IMR-90 (cell line): ENCODE data around the gene TEDC2. TPM values are rescaled to one million over a fixed set of nuclear protein-coding genes. Genes with fewer than 3 reads are reported as not detected.

ENCODE experiments used
- ATAC-seq: fragments of 200-7000 bp; cut with Tn5 transposase; 2 replicates; pipeline ENCODE4 v1.9.1; 2020; ENCODE audit warnings: low read depth, mild to moderate bottlenecking, moderate library complexity
- BruUV-seq: library from RNA; stranded (reverse); fragments of 400-500 nt; replicated peaks from 2 replicates; lab custom pipeline; 2021; lab: Mats Ljungman, UMichigan
- CTCF ChIA-PET: fragments of 300-600 bp; formaldehyde crosslinking; extraction: SDS; loops from one replicate; lab custom pipeline; 2021; ENCODE audit warnings: antibody characterized with exemption; lab: Yijun Ruan, JAX
- POLR2A ChIA-PET: fragments of 300-600 bp; sonication (Branson Sonifier 250); formaldehyde crosslinking; loops from one replicate; lab custom pipeline; 2022; ENCODE audit warnings: antibody characterized with exemption; ENCODE audit not compliant: unreplicated experiment; lab: Charles Lee
- DNase-seq: peaks from one replicate; pipeline ENCODE4 v3.0.0; 2013
- H2AFZ ChIP-seq: replicated peaks from 2 replicates; pipeline ENCODE3; 2013; ENCODE audit warnings: low read length, mild to moderate bottlenecking; ENCODE audit not compliant: poor library complexity
- H2AK5ac ChIP-seq: 2 replicates; pipeline ENCODE4 v1.6.1; 2013; ENCODE audit warnings: low read depth, low read length, inconsistent platforms
- H2AK9ac ChIP-seq: replicated peaks from 2 replicates; pipeline ENCODE3; 2013; ENCODE audit warnings: mild to moderate bottlenecking, low read depth, low read length, moderate library complexity; ENCODE audit not compliant: poor library complexity
- H2BK120ac ChIP-seq: 2 replicates; pipeline ENCODE4 v1.6.1; 2013; ENCODE audit warnings: low read depth, low read length, inconsistent platforms
- H2BK15ac ChIP-seq: 3 replicates; pipeline ENCODE4 v1.6.1; 2013; ENCODE audit warnings: low read depth, low read length, inconsistent platforms
- H2BK20ac ChIP-seq: 2 replicates; pipeline ENCODE4 v1.6.1; 2013; ENCODE audit warnings: low read depth, mild to moderate bottlenecking, inconsistent platforms, low read length, moderate library complexity
- H2BK5ac ChIP-seq: 2 replicates; pipeline ENCODE4 v1.6.1; 2013; ENCODE audit warnings: mild to moderate bottlenecking, low read depth, low read length, inconsistent platforms; ENCODE audit not compliant: poor library complexity, severe bottlenecking
- H3K14ac ChIP-seq: replicated peaks from 2 replicates; pipeline ENCODE4 v1.6.1; 2013; ENCODE audit warnings: low read depth, low read length, inconsistent platforms
- H3K18ac ChIP-seq: 2 replicates; pipeline ENCODE4 v1.6.1; 2013; ENCODE audit warnings: low read depth, low read length, control low read depth
- H3K23ac ChIP-seq: 2 replicates; pipeline ENCODE4 v1.6.1; 2013; ENCODE audit warnings: low read depth, low read length, inconsistent platforms
- H3K27ac ChIP-seq: 2 replicates; pipeline ENCODE4 v1.5.1; 2013; ENCODE audit warnings: mild to moderate bottlenecking, control low read depth, low read length; ENCODE audit not compliant: insufficient read depth
- H3K27me3 ChIP-seq: 2 replicates; pipeline ENCODE4 v1.6.1; 2013; ENCODE audit warnings: low read length; ENCODE audit not compliant: control insufficient read depth, insufficient read depth
- H3K36me3 ChIP-seq: 2 replicates; pipeline ENCODE4 v1.6.1; 2013; ENCODE audit warnings: low read length, mixed read lengths; ENCODE audit not compliant: control insufficient read depth, insufficient read depth
- H3K4ac ChIP-seq: 2 replicates; pipeline ENCODE4 v1.6.1; 2013; ENCODE audit warnings: low read depth, low read length, inconsistent platforms
- H3K4me1 ChIP-seq: 2 replicates; pipeline ENCODE4 v1.6.1; 2013; ENCODE audit warnings: low read length, mixed read lengths; ENCODE audit not compliant: control insufficient read depth, insufficient read depth
- H3K4me2 ChIP-seq: 2 replicates; pipeline ENCODE4 v1.6.1; 2013; ENCODE audit warnings: low read depth, mild to moderate bottlenecking, control low read depth, low read length, moderate library complexity
- H3K4me3 ChIP-seq: 2 replicates; pipeline ENCODE4 v1.5.1; 2013; ENCODE audit warnings: low read depth, mild to moderate bottlenecking, control low read depth, low read length, moderate library complexity; ENCODE audit not compliant: insufficient read depth
- H3K56ac ChIP-seq: 2 replicates; pipeline ENCODE4 v1.6.1; 2013; ENCODE audit warnings: low read length, inconsistent platforms; ENCODE audit not compliant: insufficient read depth; ENCODE audit errors: extremely low read depth
- H3K79me1 ChIP-seq, 2 experiments: 2 replicates each; pipeline ENCODE4 v1.6.1; 2013; ENCODE audit warnings: low read length in 2 of 2, inconsistent platforms in 1 of 2, low read depth in 1 of 2
- H3K9ac ChIP-seq: 2 replicates; pipeline ENCODE4 v1.6.1; 2013; ENCODE audit warnings: low read depth, low read length, control low read depth
- H3K9me1 ChIP-seq: 2 replicates; pipeline ENCODE4 v1.6.1; 2013; ENCODE audit warnings: low read length, inconsistent platforms; ENCODE audit not compliant: insufficient read depth
- H3K9me3 ChIP-seq: 2 replicates; pipeline ENCODE4 v1.6.1; 2013; ENCODE audit warnings: low read length; ENCODE audit not compliant: control insufficient read depth, insufficient read depth
- H4K20me1 ChIP-seq: 2 replicates; pipeline ENCODE4 v1.6.1; 2013; ENCODE audit warnings: low read length, inconsistent platforms; ENCODE audit not compliant: insufficient read depth
- H4K5ac ChIP-seq: 2 replicates; pipeline ENCODE4 v1.6.1; 2013; ENCODE audit warnings: mild to moderate bottlenecking, low read depth, low read length, control low read depth
- H4K8ac ChIP-seq, 2 experiments: 2 replicates each; pipeline ENCODE4 v1.6.1; 2013; ENCODE audit warnings: low read depth in 2 of 2, low read length in 2 of 2, control low read depth in 1 of 2, inconsistent platforms in 1 of 2
- H4K91ac ChIP-seq: 2 replicates; pipeline ENCODE4 v1.6.1; 2013; ENCODE audit warnings: low read depth, low read length, inconsistent platforms; ENCODE audit not compliant: insufficient read depth
- BHLHE40 ChIP-seq: fragments of 150-350 bp; IDR thresholded peaks from 2 replicates; pipeline ENCODE4 v1.6.1; 2016; ENCODE audit warnings: mild to moderate bottlenecking, low read depth, low read length
- CEBPB ChIP-seq: IDR thresholded peaks from 2 replicates; pipeline ENCODE4 v1.6.1; 2012; ENCODE audit warnings: low read depth, low read length, improper control_type of control experiment
- CHD1 ChIP-seq: IDR thresholded peaks from 2 replicates; pipeline ENCODE4 v1.6.1; 2012; ENCODE audit warnings: low read depth, low read length, improper control_type of control experiment
- CTCF ChIP-seq: conservative IDR thresholded peaks from 2 replicates; pipeline ENCODE4 v1.5.1; 2012; ENCODE audit warnings: mild to moderate bottlenecking, low read depth, low read length, improper control_type of control experiment
- FOS ChIP-seq: fragments of 150-350 bp; IDR thresholded peaks from 2 replicates; pipeline ENCODE4 v1.6.1; 2016; ENCODE audit warnings: low read depth, low read length
- MAFK ChIP-seq: IDR thresholded peaks from 2 replicates; pipeline ENCODE4 v1.6.1; 2012; ENCODE audit warnings: low read depth, low read length, improper control_type of control experiment
- MAZ ChIP-seq: IDR thresholded peaks from 2 replicates; pipeline ENCODE4 v1.6.1; 2012; ENCODE audit warnings: low read depth, mild to moderate bottlenecking, low read length, improper control_type of control experiment, moderate library complexity, borderline replicate concordance
- MXI1 ChIP-seq: IDR thresholded peaks from 2 replicates; pipeline ENCODE4 v1.6.1; 2012; ENCODE audit warnings: low read depth, mild to moderate bottlenecking, low read length, moderate library complexity, borderline replicate concordance
- NFE2L2 ChIP-seq: fragments of 150-350 bp; IDR thresholded peaks from 2 replicates; pipeline ENCODE4 v1.6.1; 2016; ENCODE audit warnings: low read depth, mild to moderate bottlenecking, low read length
- POLR2A ChIP-seq: IDR thresholded peaks from 2 replicates; pipeline ENCODE4 v1.6.1; 2012; ENCODE audit warnings: mild to moderate bottlenecking, low read depth, low read length
- RAD21 ChIP-seq: IDR thresholded peaks from 2 replicates; pipeline ENCODE4 v1.6.1; 2012; ENCODE audit warnings: low read length, improper control_type of control experiment
- RFX5 ChIP-seq: IDR thresholded peaks from 2 replicates; pipeline ENCODE4 v1.8.0; 2012; ENCODE audit warnings: low read depth, mild to moderate bottlenecking, low read length, moderate library complexity
- SMC3 ChIP-seq: fragments of 150-350 bp; IDR thresholded peaks from 2 replicates; pipeline ENCODE4 v1.6.1; 2016; ENCODE audit warnings: low read depth, mild to moderate bottlenecking, antibody characterized with exemption, low read length, moderate library complexity
- dilution Hi-C: fragments of 300-500 bp; cut with HindIII; formaldehyde crosslinking; loops from one replicate; pipeline ENCODE4 v1.14.3; 2018; ENCODE audit warnings: low sequenced_read_pairs; ENCODE audit not compliant: unreplicated experiment
- in situ Hi-C: fragments of 300-500 bp; cut with MboI; formaldehyde crosslinking; loops from 3 replicates; pipeline ENCODE4 v1.14.3; 2019; ENCODE audit warnings: low sequenced_read_pairs, inconsistent platforms, mixed read lengths
- intact Hi-C: fragments of 100-400 bp; cut with micrococcal nuclease; formaldehyde crosslinking; loops from 2 replicates; pipeline ENCODE4 v1.10.0; 2022
- polyA plus RNA-seq, 3 experiments: library from polyadenylated mRNA; depleted of rRNA; stranded (reverse); fragments of >200 nt; gene quantifications; 2 replicates each; pipeline ENCODE4 v1.2.3, GENCODE V29; 2012; ENCODE audit warnings: low replicate concordance in 1 of 3
- total RNA-seq: library from RNA; depleted of rRNA; stranded (reverse); fragments of >200 nt; gene quantifications from 2 replicates; pipeline ENCODE4 v1.2.3, GENCODE V29; 2012
- TF ChIP-seq, protein P1 (sequence below): fragments of 150-350 bp; IDR thresholded peaks from 2 replicates; pipeline ENCODE4 v1.6.1; 2017; ENCODE audit warnings: mild to moderate bottlenecking, antibody characterized with exemption, low read length, low read depth
- TF ChIP-seq, protein P2 (sequence below): fragments of 150-350 bp; IDR thresholded peaks from 2 replicates; pipeline ENCODE4 v1.6.1; 2016; ENCODE audit warnings: low read depth, mild to moderate bottlenecking, low read length, moderate library complexity, borderline replicate concordance

Gene TEDC2
- total and polyA plus RNA-seq, 2 of the 4 experiments (the other 2 are of a cell fraction) = 3.6 to 7.3 TPM

DNA sequence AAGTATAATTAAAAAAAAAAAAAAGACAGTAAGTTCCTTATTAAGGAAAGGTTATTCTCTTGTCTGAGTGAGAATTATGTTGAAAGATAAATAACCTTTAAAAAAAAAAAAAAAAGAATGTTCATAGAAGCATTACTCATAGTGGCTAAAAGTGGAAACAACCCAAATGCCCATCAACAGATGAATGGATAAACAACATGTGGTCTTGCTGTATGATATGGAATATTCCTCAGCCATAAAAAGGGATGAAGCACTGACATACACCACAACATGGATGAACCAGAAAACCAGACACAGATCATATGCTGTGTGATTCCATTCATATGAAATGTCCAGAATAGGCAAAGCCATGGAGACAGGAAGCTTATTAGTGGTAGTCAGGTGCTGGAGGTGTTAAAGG lies 39.9 kb upstream of the TEDC2 start:
- Histone ChIP-seq H3K18ac (no peak overlapping the region), H3K36me3 (no peaks in the 10 kb centered on the region), H3K9me3 (no peaks in the 10 kb centered on the region), H3K14ac (no peak overlapping the region), H3K79me1 (no peaks in the 10 kb centered on the region), H3K9ac (no peak overlapping the region), H3K23ac (no peak overlapping the region), H3K27ac (no peak overlapping the region), H2BK5ac (no peak overlapping the region), H4K91ac (no peak overlapping the region), H3K4ac (no peak overlapping the region), H3K4me1 (peaks cover 4% of the 10 kb centered on the region), H3K9me1 (peaks cover 3% of the 10 kb centered on the region), H2BK20ac (no peak overlapping the region), H4K8ac (no peak overlapping the region), H4K20me1 (no peaks in the 10 kb centered on the region), H2AFZ (no peak overlapping the region), H3K4me2 (no peak overlapping the region), H2BK120ac (no peak overlapping the region), H4K5ac (no peak overlapping the region), H2AK5ac (no peak overlapping the region), H2BK15ac (no peak overlapping the region), H3K4me3 (no peak overlapping the region), H3K27me3 (no peaks in the 10 kb centered on the region; the same call in 1 of the 2 replicates), H3K56ac (no peak overlapping the region), H2AK9ac (no peak overlapping the region)
- ChIA-PET CTCF (no interaction called here), POLR2A (no interaction called here)
- intact Hi-C loops = no loop called here
- ATAC-seq (no peak), DNase-seq (peak; percentile 20)
- dilution Hi-C loops = no loop called here
- TF ChIP-seq POLR2A (no peak), MXI1 (no peak), CTCF (no peak), CHD1 (no peak), RAD21 (no peak), CEBPB (no peak), SMC3 (no peak), FOS (no peak), NFE2L2 (no peak), RFX5 (no peak), MAZ (no peak), BHLHE40 (no peak), MAFK (no peak)
- TF ChIP-seq, protein P1, sequence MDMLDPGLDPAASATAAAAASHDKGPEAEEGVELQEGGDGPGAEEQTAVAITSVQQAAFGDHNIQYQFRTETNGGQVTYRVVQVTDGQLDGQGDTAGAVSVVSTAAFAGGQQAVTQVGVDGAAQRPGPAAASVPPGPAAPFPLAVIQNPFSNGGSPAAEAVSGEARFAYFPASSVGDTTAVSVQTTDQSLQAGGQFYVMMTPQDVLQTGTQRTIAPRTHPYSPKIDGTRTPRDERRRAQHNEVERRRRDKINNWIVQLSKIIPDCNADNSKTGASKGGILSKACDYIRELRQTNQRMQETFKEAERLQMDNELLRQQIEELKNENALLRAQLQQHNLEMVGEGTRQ = no peak
- TF ChIP-seq, protein P2, sequence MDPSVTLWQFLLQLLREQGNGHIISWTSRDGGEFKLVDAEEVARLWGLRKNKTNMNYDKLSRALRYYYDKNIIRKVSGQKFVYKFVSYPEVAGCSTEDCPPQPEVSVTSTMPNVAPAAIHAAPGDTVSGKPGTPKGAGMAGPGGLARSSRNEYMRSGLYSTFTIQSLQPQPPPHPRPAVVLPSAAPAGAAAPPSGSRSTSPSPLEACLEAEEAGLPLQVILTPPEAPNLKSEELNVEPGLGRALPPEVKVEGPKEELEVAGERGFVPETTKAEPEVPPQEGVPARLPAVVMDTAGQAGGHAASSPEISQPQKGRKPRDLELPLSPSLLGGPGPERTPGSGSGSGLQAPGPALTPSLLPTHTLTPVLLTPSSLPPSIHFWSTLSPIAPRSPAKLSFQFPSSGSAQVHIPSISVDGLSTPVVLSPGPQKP = no peak
- in situ Hi-C loops = loop anchor here (10.0 kb wide), 1 partner anchor 145 kb away; no protein-coding TSS in a partner anchor
- BruUV-seq = no TSS peak
